ENCODE data around the gene LKAAEAR1. TPM values are rescaled to one million over a fixed set of nuclear protein-coding genes. Genes with fewer than 3 reads are reported as not detected.

LKAAEAR1 gene
- total and polyA plus RNA-seq, 2 of the 13 experiments (the other 11 are each of a cell fraction or from before 2014, with no cell fraction given): not detected

- TF ChIP-seq ZNF580 (CRISPR knock-in tag; IDR thresholded peaks at IDR 0.05; ENCODE audit: borderline replicate concordance, low read depth) (no peak; the same call in 1 of the 2 replicates), NBN (conservative IDR thresholded peaks at IDR 0.05) (no peak), SNAPC2 (CRISPR knock-in tag; IDR thresholded peaks at IDR 0.05) (no peak; the same call in 1 of the 2 replicates), GFI1 (CRISPR knock-in tag; IDR thresholded peaks at IDR 0.05; ENCODE audit: borderline replicate concordance) (no peak; the same call in 1 of the 2 replicates), ZMYM3 (CRISPR knock-in tag; IDR thresholded peaks at IDR 0.05) (no peak), ETV5 (CRISPR knock-in tag; IDR thresholded peaks at IDR 0.05; ENCODE audit: borderline replicate concordance) (no peak), CAMTA2 (CRISPR knock-in tag; IDR thresholded peaks at IDR 0.05; ENCODE audit: borderline replicate concordance) (no peak), FOXC1 (CRISPR knock-in tag; IDR thresholded peaks at IDR 0.05; ENCODE audit: borderline replicate concordance) (no peak), MEIS2 (CRISPR knock-in tag; IDR thresholded peaks at IDR 0.05) (no peak; the same call in 1 of the 2 replicates), RELA (CRISPR knock-in tag; IDR thresholded peaks at IDR 0.05) (no peak), ZNF446 (CRISPR knock-in tag; IDR thresholded peaks at IDR 0.05) (no peak), KMT2A (CRISPR knock-in tag; IDR thresholded peaks at IDR 0.05) (no peak; the same call in 1 of the 2 replicates), SRSF4 (IDR thresholded peaks at IDR 0.05; ENCODE audit: low read depth, low read length, poor library complexity, severe bottlenecking) (no peak), NCOA5 (CRISPR knock-in tag; IDR thresholded peaks at IDR 0.05) (no peak), ZNF292 (CRISPR knock-in tag; IDR thresholded peaks at IDR 0.05; ENCODE audit: borderline replicate concordance, low read depth) (no peak), ATF6 (CRISPR knock-in tag; conservative IDR thresholded peaks at IDR 0.05) (no peak), SYNCRIP (IDR thresholded peaks at IDR 0.05; ENCODE audit: insufficient read depth, low read depth, low read length) (no peak), HNF1A (IDR thresholded peaks at IDR 0.05; ENCODE audit: low read depth) (no peak), HNF1A (CRISPR knock-in tag; IDR thresholded peaks at IDR 0.05; ENCODE audit: borderline replicate concordance) (no peak), TFAP4 (IDR thresholded peaks at IDR 0.05; ENCODE audit: borderline replicate concordance, low read depth) (no peak), KLF6 (CRISPR knock-in tag; IDR thresholded peaks at IDR 0.05) (peak; percentile 22; the same call in 1 of the 2 replicates), ZNF788 (CRISPR knock-in tag; IDR thresholded peaks at IDR 0.05; ENCODE audit: borderline replicate concordance) (no peak), POLR2G (IDR thresholded peaks at IDR 0.05; ENCODE audit: low read depth, low read length) (peak; percentile 70)
These were observed 34.9 kb downstream of the LKAAEAR1 start, which contains the start of gene SOX18 (continued) for GRCh38 chr20:64049060-64049877.

Data from HepG2 (cell line).